Transverse colon (tissue), 4 donors: Measurements from ENCODE around the gene PTPRN2.

Source experiments
- POLR2A ChIP-seq: fragments of 450-650 bp; IDR thresholded peaks from one replicate; pipeline ENCODE4 v1.6.1; 2016; ENCODE audit warnings: antibody characterized with exemption, mild to moderate bottlenecking, moderate library complexity
- POLR2AphosphoS5 ChIP-seq, 3 donors: sonication (generic); formaldehyde crosslinking; IDR thresholded peaks; one replicate each; pipeline ENCODE4 v1.6.1; 2016; ENCODE audit warnings: antibody characterized with exemption in 3 of 3
- TF ChIP-seq, protein P1 (sequence below), 5 experiments: fragments of 200-600 bp in 3 of 5; fragments of 450-650 bp in 2 of 5; sonication (generic) in 3 of 5; IDR thresholded peaks; 1 replicate in 2 of 5; 2 replicates in 3 of 5; pipeline ENCODE4 v1.5.1; 2016 to 2017; ENCODE audit warnings: antibody characterized with exemption in 5 of 5, inconsistent platforms in 3 of 5, mild to moderate bottlenecking in 2 of 5, moderate library complexity in 1 of 5

GRCh38 chr7:158431941-158432347 is 155.7 kb downstream of the PTPRN2 start:
- TF ChIP-seq POLR2A, result no peak
- TF ChIP-seq, protein P1, sequence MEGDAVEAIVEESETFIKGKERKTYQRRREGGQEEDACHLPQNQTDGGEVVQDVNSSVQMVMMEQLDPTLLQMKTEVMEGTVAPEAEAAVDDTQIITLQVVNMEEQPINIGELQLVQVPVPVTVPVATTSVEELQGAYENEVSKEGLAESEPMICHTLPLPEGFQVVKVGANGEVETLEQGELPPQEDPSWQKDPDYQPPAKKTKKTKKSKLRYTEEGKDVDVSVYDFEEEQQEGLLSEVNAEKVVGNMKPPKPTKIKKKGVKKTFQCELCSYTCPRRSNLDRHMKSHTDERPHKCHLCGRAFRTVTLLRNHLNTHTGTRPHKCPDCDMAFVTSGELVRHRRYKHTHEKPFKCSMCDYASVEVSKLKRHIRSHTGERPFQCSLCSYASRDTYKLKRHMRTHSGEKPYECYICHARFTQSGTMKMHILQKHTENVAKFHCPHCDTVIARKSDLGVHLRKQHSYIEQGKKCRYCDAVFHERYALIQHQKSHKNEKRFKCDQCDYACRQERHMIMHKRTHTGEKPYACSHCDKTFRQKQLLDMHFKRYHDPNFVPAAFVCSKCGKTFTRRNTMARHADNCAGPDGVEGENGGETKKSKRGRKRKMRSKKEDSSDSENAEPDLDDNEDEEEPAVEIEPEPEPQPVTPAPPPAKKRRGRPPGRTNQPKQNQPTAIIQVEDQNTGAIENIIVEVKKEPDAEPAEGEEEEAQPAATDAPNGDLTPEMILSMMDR (IDR thresholded peaks at IDR 0.05), result no peak
- TF ChIP-seq POLR2AphosphoS5 (IDR thresholded peaks at IDR 0.05), result peak; percentile 39 to 80 (median 78)
